GM19463 (cell line): Measurements from ENCODE around the gene AJUBA.
"Not testable (repeated sequence)": the region's sequence is repeated elsewhere in the genome, so short reads cannot be mapped to it uniquely, and the experiment has no call there.

Source experiments
- ATAC-seq: cut with Tn5 transposase; IDR thresholded peaks from one replicate; pipeline ENCODE4 v1.9.1; 2021; ENCODE audit warnings: mild to moderate bottlenecking, moderate library complexity; ENCODE audit not compliant: unreplicated experiment

Gene AJUBA

GRCh38 chr14:22981090-22981875 lies 1.1 kb downstream of the AJUBA start:
- ATAC-seq: no peak

- no peak for ATAC-seq
These were observed 1.7 kb downstream of the AJUBA start for GRCh38 chr14:22980672-22981089.

- no peak for ATAC-seq
These were observed 2.5 kb downstream of the AJUBA start for GRCh38 chr14:22979748-22980392.

DNA sequence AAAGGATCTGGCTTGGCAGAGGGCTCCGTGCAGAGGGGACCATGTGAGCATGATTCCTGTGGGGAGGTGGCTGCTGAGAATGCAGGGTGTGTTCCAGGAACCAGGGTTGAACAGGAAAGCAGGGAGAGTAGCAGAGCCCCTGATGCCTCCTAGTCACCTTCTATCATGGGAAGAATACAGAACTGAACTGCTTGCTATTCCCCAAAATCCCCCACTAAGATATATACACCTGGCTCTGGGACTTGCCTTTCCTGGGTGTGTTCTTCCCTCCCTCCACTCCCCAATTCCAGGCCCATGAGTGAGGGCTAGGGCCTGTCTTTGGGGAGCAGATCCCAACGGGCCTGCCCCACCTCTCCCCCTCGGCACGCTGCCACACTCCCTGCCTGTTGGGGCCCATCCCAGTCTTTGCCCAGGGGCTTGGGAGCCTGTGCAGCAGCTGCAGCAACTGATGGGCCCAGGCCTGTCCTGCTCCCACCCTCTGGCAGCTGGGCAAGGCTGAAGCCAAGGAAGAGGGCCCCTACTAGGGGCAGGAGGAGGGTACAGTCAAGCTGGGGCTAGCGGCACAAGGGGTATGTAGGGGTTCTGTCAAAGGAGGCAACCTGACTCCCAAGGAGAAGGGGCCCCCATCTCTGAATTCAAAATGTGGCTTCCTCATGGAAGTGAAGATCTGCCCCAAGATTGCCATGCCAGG lies 3.2 kb downstream of the AJUBA start:
- no peak for ATAC-seq

DNA sequence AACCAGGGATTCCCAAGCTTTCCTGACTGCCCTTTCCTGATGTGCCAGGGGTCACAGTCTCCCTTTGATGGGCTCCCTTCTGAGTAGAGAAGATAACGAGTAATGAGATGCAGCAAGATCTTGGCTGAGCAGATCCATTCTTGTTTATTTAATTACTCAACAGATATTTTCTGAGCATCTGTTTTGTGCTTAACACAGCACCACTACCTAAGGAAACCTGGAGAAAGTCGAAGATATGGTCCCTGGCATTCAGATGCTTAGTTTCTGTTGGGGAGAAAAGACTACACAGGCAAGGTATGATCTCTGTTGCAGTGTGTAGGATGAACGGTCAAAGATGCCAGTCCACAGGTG lies 3.9 kb downstream of the AJUBA start:
- no peak for ATAC-seq

GRCh38 chr14:22977684-22978486 lies 4.5 kb downstream of the AJUBA start:
- no peak for ATAC-seq

GRCh38 chr14:22977434-22977683 lies 5.0 kb downstream of the AJUBA start:
- ATAC-seq: no peak

DNA sequence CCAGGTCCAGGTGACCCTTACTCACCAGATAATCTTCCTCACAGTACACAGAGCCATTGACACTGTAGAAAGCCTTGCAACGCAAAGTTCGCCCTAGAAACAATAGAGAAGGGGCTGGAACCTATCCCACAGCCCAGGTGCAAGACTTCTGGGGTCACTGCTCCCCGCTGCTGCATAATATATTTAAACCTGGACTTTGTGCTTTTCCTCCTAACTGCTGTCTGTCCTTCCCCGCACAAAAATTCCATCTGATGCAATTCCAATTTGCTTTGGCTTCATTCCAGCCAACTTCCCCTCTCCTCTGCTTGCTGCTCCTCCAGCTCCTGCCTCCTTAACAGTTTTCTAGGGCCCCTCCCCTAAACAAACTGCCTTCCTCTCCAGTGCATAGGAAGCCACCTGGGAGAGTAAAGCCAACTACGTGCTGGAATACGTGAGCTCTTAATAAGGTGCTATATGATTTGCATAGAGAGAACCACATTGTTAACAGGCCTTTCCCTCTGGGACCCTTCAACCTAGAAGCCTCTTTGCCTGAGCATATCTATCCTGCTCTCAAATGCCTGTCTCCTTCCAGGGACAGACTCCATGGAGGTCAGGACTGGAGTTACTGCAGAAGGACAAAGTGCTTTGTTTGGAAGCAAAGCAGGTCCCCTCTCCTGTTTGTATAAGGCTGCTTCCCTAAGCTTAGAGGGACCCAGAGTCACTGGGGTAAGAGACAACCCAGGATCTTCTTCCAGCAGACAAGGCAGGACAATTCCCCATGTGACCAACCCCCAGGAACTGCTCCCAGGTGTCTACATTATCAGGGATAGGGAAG lies 5.5 kb downstream of the AJUBA start:
- ATAC-seq: no peak

DNA sequence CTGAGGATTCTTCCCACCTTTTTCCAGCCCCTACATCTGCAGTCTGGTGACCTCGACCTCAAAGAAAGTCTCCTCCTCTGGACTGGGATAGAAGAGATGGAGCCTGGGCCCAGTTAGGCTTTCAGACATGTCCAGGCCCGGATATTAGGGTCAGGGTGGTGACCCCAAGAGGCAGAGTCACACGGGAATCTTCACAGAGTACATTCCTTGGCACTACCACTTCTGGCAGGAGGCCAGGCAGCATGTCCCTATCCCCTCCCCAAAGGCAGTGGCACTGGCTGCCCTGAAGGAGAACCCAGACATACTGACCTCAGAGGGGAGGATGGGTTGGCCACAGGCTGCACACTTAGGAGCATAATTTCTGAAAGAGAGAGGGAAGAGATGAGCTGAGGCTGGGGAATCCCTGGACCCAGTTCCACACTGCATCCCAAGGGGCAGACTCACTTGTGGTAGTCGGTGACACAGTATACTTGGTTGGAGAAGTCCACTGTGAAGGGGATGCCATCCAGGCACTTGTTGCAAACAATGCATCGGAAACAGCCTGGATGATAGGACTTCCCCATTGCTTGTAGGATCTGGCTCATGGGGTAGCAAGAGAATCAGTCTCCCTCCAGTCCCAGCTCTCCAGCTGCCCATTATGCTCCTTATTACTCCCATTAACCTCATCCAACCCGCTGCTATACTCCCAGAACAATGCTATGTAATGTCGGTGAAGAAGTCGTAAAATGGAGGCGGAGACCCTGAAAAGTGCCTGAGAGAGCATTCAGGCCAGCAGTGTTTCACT lies 7.6 kb downstream of the AJUBA start:
- no peak for ATAC-seq

- ATAC-seq: no peak
These were observed 8.9 kb downstream of the AJUBA start for GRCh38 chr14:22973217-22974032.

GRCh38 chr14:22972313-22972930 lies 9.9 kb downstream of the AJUBA start:
- ATAC-seq: no peak

- no peak for ATAC-seq
These were observed 11.2 kb downstream of the AJUBA start for GRCh38 chr14:22971152-22971551.

DNA sequence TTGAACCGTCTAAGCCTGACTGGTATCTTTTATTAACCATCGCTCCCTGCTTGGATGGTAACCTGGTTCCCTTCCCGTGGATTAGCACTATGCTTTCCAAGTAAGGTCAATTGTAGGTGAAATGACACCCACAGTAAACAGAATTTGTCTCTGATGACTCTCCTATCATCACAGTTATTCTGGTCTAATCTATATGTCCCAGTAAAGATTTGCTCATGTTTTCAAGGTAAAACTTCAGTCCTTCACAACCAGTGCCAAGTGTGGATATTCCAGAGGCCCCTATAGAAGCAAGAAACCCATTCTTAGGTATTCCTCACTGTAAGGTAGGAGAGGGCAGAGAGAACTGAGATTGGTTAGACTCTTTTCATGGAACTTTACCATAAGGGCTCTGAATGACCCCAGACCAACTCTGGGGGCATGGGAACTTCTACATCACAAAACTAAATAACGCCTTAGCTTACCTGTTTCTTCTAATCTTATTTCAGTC lies 15.5 kb downstream of the AJUBA start:
- ATAC-seq: no peak

DNA sequence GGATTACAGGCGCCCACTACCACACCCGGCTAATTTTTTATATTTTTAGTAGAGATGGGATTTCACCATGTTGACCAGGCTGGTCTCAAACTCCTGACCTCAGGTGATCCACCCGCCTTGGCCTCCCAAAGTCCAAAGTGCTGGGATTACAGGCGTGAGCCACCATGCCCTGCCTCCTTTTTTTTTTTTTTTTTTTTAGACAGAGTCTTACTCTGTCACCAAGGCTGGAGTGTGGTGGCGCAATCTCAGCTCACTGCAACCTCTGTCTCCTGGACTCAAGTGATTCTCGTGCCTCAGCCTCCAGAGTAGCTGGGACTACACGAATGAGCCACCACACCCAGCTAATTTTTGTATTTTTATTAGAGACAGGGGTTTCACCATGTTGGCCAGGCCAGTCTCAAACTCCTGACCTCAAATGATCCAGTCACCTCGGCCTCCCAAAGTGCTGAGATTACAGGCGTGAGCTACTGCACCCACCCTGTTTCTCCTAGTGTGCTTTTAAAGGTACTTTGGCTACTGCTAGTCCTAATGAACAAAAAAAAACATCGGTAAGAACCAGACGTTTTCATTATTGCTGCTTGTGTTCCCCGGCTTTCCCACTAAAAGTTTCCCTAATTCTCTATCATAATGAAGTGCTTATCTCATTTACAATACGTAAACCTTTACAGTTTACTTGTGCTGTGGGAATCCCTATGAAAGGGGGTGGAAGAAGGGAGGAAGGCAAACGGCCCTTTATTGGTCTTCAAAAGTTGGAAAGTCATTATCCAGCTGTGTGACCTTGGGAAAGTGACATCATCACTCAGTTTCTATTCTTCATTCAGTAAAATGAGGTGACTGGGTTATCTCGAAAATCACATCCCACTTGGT lies 16.2 kb downstream of the AJUBA start:
- ATAC-seq: not testable (repeated sequence)

GRCh38 chr14:22962061-22962676 lies 20.2 kb downstream of the AJUBA start:
- no peak for ATAC-seq

DNA sequence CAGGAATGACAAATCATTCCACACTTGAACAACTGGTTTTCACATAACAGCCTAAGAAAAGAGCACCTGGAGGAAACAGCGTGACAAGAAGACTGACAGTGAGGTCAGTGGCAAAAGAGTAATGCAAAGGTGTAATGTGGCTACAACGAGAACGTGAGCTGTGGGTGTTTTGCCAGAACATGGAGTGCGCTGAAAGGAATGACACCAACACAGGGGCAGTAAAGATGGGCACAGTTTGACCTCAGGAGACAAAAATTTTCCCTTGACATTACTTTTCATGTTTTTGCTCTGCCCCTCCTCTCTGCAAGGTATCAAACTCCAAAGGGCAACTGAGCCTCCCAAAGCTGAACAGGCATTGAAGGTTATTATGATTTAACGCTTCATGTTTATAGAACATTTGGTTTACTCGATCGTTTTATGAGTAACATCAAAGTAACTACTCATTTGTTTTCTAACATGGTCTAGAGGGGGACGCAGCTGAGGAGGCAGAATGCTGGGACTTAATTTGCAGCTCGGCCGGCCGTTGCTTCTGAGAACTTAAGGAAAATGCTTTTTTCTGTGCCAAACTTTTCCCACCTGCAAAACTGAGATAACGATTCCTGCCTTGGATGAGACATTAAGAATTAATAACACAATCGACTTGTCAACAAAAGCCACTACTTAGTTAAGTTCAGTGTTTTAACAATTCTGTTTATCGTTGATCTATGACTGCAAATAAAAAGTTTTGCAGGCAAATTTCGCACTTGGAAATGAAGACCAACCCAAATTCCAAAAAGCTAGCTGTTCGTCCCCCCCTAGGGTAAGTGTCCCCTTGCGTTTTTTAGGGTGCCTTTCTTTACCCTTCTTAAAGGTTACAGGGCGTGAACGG lies 26.4 kb downstream of the AJUBA start:
- ATAC-seq: no peak
